WTC11 (cell line): Measurements from ENCODE around the gene EDN1. TPM values are rescaled to one million over a fixed set of nuclear protein-coding genes. Genes with fewer than 3 reads are reported as not detected.

ENCODE experiments used
- ATAC-seq: fragments of 200-7000 bp; cut with Tn5 transposase; 2 replicates; pipeline ENCODE4 v1.10.0; 2021; ENCODE audit warnings: mild to moderate bottlenecking, moderate library complexity
- CTCF ChIA-PET: fragments of 300-600 bp; sonication (Branson Sonifier 250); formaldehyde crosslinking; loops from one replicate; lab custom pipeline; 2021; ENCODE audit warnings: antibody characterized with exemption; lab: Charles Lee
- POLR2A ChIA-PET: fragments of 350-600 bp; sonication (Branson Sonifier 250); formaldehyde crosslinking; loops from one replicate; lab custom pipeline; 2021; ENCODE audit warnings: antibody characterized with exemption; lab: Charles Lee
- DNase-seq: peaks from one replicate; pipeline ENCODE4 v3.0.0; 2021; ENCODE audit warnings: low spot score
- H3K27ac Mint-ChIP-seq: 2 replicates; pipeline ENCODE4 v1.8.0; 2021; ENCODE audit warnings: mixed read lengths
- H3K27me3 Mint-ChIP-seq: 2 replicates; pipeline ENCODE4 v1.8.0; 2021; ENCODE audit warnings: low read depth, mild to moderate bottlenecking, moderate library complexity, mixed read lengths
- H3K36me3 Mint-ChIP-seq: 2 replicates; pipeline ENCODE4 v1.8.0; 2021; ENCODE audit warnings: mixed read lengths
- H3K4me1 Mint-ChIP-seq: 2 replicates; pipeline ENCODE4 v1.8.0; 2022; ENCODE audit warnings: mixed read lengths
- H3K4me3 Mint-ChIP-seq: 2 replicates; pipeline ENCODE4 v1.8.0; 2021; ENCODE audit warnings: mild to moderate bottlenecking, moderate library complexity, mixed read lengths
- H3K9me3 Mint-ChIP-seq: 2 replicates; pipeline ENCODE4 v1.8.0; 2021; ENCODE audit warnings: mixed read lengths
- AR ChIP-seq: fragments of 250-450 bp; sonication (Bioruptor Pico); IDR thresholded peaks from 2 replicates; pipeline ENCODE4 v1.9.0; 2021; ENCODE audit warnings: mild to moderate bottlenecking
- ARID4B ChIP-seq: sonication (generic); formaldehyde crosslinking; IDR thresholded peaks from 2 replicates; pipeline ENCODE4 v1.8.0; 2023; ENCODE audit warnings: missing genetic modification reagents, mild to moderate bottlenecking, borderline replicate concordance
- CDX4 ChIP-seq: fragments of 250-450 bp; sonication (Bioruptor Pico); IDR thresholded peaks from 2 replicates; pipeline ENCODE4 v1.9.0; 2021; ENCODE audit warnings: moderate library complexity, mild to moderate bottlenecking, inconsistent platforms, borderline replicate concordance
- CREM ChIP-seq: sonication (generic); formaldehyde crosslinking; IDR thresholded peaks from 2 replicates; pipeline ENCODE4 v1.8.1; 2022; ENCODE audit warnings: mild to moderate bottlenecking, missing genetic modification reagents, moderate library complexity
- ESRRA ChIP-seq: sonication (generic); formaldehyde crosslinking; IDR thresholded peaks from 2 replicates; pipeline ENCODE4 v1.8.1; 2022; ENCODE audit warnings: mild to moderate bottlenecking, missing genetic modification reagents, borderline replicate concordance
- FOXK1 ChIP-seq: sonication (generic); formaldehyde crosslinking; IDR thresholded peaks from 2 replicates; pipeline ENCODE4 v1.8.0; 2022; ENCODE audit warnings: mild to moderate bottlenecking, moderate library complexity, missing genetic modification reagents
- GTF2I ChIP-seq: fragments of 250-450 bp; sonication (Bioruptor Pico); conservative IDR thresholded peaks from 2 replicates; pipeline ENCODE4 v1.4.0; 2021; ENCODE audit warnings: mild to moderate bottlenecking
- JUN ChIP-seq: sonication (generic); formaldehyde crosslinking; IDR thresholded peaks from 2 replicates; pipeline ENCODE4 v1.8.0; 2023; ENCODE audit warnings: mild to moderate bottlenecking, missing genetic modification reagents
- MAX ChIP-seq: sonication (generic); formaldehyde crosslinking; IDR thresholded peaks from 2 replicates; pipeline ENCODE4 v1.8.0; 2022; ENCODE audit warnings: mild to moderate bottlenecking, missing genetic modification reagents
- MXD4 ChIP-seq: fragments of 250-450 bp; sonication (Bioruptor Pico); IDR thresholded peaks from 2 replicates; pipeline ENCODE4 v1.8.0; 2021; ENCODE audit warnings: mild to moderate bottlenecking, moderate library complexity, borderline replicate concordance
- NFATC4 ChIP-seq: fragments of 250-450 bp; sonication (Bioruptor Pico); IDR thresholded peaks from 2 replicates; pipeline ENCODE4 v1.9.0; 2021; ENCODE audit warnings: mild to moderate bottlenecking
- OVOL2 ChIP-seq: fragments of 250-450 bp; sonication (Bioruptor Pico); IDR thresholded peaks from 2 replicates; pipeline ENCODE4 v1.9.0; 2021; ENCODE audit warnings: mild to moderate bottlenecking, borderline replicate concordance
- SMAD3 ChIP-seq: sonication (generic); formaldehyde crosslinking; IDR thresholded peaks from 2 replicates; pipeline ENCODE4 v1.8.0; 2022; ENCODE audit warnings: missing genetic modification reagents, mild to moderate bottlenecking, borderline replicate concordance
- SOX15 ChIP-seq: fragments of 250-450 bp; sonication (Bioruptor Pico); IDR thresholded peaks from 2 replicates; pipeline ENCODE4 v1.9.0; 2021; ENCODE audit warnings: mild to moderate bottlenecking
- SP1 ChIP-seq: sonication (generic); formaldehyde crosslinking; conservative IDR thresholded peaks from 2 replicates; pipeline ENCODE4 v1.8.1; 2022; ENCODE audit warnings: missing genetic modification reagents
- USF1 ChIP-seq: sonication (generic); formaldehyde crosslinking; IDR thresholded peaks from 2 replicates; pipeline ENCODE4 v1.8.0; 2022; ENCODE audit warnings: mild to moderate bottlenecking, missing genetic modification reagents
- ZNF138 ChIP-seq: sonication (generic); formaldehyde crosslinking; conservative IDR thresholded peaks from 2 replicates; pipeline ENCODE4 v1.8.1; 2022; ENCODE audit warnings: mild to moderate bottlenecking, moderate library complexity, missing genetic modification reagents
- ZNF425 ChIP-seq: fragments of 250-450 bp; sonication (Bioruptor Pico); conservative IDR thresholded peaks from 2 replicates; pipeline ENCODE4 v1.9.0; 2021; ENCODE audit warnings: mild to moderate bottlenecking
- total RNA-seq: library from RNA; stranded (reverse); gene quantifications from 3 replicates; pipeline ENCODE4 v1.2.3, GENCODE V29; 2021

EDN1 gene
- total RNA-seq, 1 experiment from 2014 or later, result 1.0 TPM

- CTCF ChIA-PET, result no interaction called here
- H3K27ac Mint-ChIP-seq, result no peak overlapping the region
- no peak for TF ChIP-seq GTF2I (CRISPR knock-in tag)
- TF ChIP-seq ARID4B (CRISPR knock-in tag), result no peak
- no peak for TF ChIP-seq CDX4 (CRISPR knock-in tag)
- no peak for TF ChIP-seq JUN
- TF ChIP-seq ESRRA, result no peak
- TF ChIP-seq AR (CRISPR knock-in tag), result no peak
- TF ChIP-seq SP1 (CRISPR knock-in tag), result no peak
- TF ChIP-seq SOX15, result no peak
- no peak for TF ChIP-seq SMAD3 (CRISPR knock-in tag)
- no peak for TF ChIP-seq MAX (CRISPR knock-in tag)
- no peak for TF ChIP-seq ZNF138 (CRISPR knock-in tag)
- TF ChIP-seq FOXK1 (CRISPR knock-in tag), result no peak
- no peak for TF ChIP-seq OVOL2
- no peak for TF ChIP-seq CREM (CRISPR knock-in tag)
- TF ChIP-seq MXD4 (CRISPR knock-in tag), result no peak
- no peak for TF ChIP-seq USF1 (CRISPR knock-in tag)
- no peak for TF ChIP-seq NFATC4 (CRISPR knock-in tag)
- no peak for TF ChIP-seq ZNF425 (CRISPR knock-in tag)
Measured at GRCh38 chr6:12295558-12296254, 5.5 kb downstream of the EDN1 start.

More at GRCh38 chr6:12295558-12296254, 5.5 kb downstream of the EDN1 start:
- Mint-ChIP-seq H3K4me1 (peaks cover 29% of the 10 kb centered on the region), H3K4me3 (no peak overlapping the region), H3K9me3 (no peaks in the 10 kb centered on the region), H3K36me3 (no peaks in the 10 kb centered on the region), H3K27me3 (peaks cover 13% of the 10 kb centered on the region)
- POLR2A ChIA-PET, result no interaction called here
- DNase-seq (no peak), ATAC-seq (peak; percentile 35; the same call in 1 of the 2 replicates)
